SH-SY5Y (cell line): ENCODE data around the gene LIX1.

Experiments used
- GATA2 ChIP-seq: IDR thresholded peaks from 2 replicates; pipeline ENCODE4 v1.6.1; 2011; ENCODE audit warnings: mild to moderate bottlenecking, low read depth, low read length
- GATA3 ChIP-seq: IDR thresholded peaks from 2 replicates; pipeline ENCODE4 v1.6.1; 2011; ENCODE audit warnings: low read depth, mild to moderate bottlenecking, low read length, moderate library complexity

DNA sequence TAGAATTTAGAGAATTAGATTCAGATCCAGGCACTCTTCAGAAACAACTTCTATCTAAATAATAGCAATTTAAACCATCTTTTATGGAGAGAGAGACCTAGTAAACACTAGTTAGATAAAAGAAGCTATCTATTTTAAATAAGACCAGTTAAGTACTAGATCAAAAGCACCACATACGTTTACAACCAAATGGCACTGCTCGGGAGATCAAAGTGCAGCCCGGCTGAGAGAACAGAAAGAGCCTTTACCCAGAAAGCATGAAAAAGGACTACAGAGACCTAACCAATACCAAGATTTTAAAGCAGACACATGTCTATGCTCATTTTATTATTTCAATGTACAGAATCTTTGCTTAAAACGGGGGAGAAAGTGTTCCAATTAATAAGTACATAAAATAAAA lies 30.8 kb downstream of the LIX1 start:
- TF ChIP-seq GATA2 (no peak), GATA3 (no peak)
